22Rv1 (cell line): ENCODE data around the gene ENDOV.

Experiments
- CTCF ChIP-seq: fragments of 450-650 bp; IDR thresholded peaks from 2 replicates; pipeline ENCODE4 v1.5.1; 2017; ENCODE audit warnings: mild to moderate bottlenecking
- ZFX ChIP-seq: fragments of 450-650 bp; IDR thresholded peaks from 2 replicates; pipeline ENCODE4 v1.6.1; 2017; ENCODE audit warnings: antibody characterized with exemption, borderline replicate concordance

- TF ChIP-seq CTCF (no peak), ZFX (no peak)
These were observed 27.8 kb downstream of the ENDOV start for GRCh38 chr17:80442764-80443163.
